H1 (cell line): Measurements from ENCODE around the gene SRRM4. TPM values are rescaled to one million over a fixed set of nuclear protein-coding genes. Genes with fewer than 3 reads are reported as not detected.

Experiments
- ATF2 ChIP-seq: IDR thresholded peaks from 2 replicates; pipeline ENCODE4 v1.6.1; 2012; ENCODE audit warnings: low read length, inconsistent platforms
- CHD2 ChIP-seq: IDR thresholded peaks from 2 replicates; pipeline ENCODE4 v1.6.1; 2012; ENCODE audit warnings: low read length, improper control_type of control experiment
- CTCF ChIP-seq, 3 experiments: IDR thresholded peaks; 1 replicate in 2 of 3; 2 replicates in 1 of 3; pipeline versions ENCODE4 v1.5.1 to v1.6.1; 2011; ENCODE audit warnings: low read length in 3 of 3, mild to moderate bottlenecking in 3 of 3, inconsistent platforms in 2 of 3, low read depth in 1 of 3, moderate library complexity in 1 of 3; ENCODE audit not compliant: insufficient read depth in 1 of 3; ENCODE audit errors: control extremely low read depth in 1 of 3
- POLR2A ChIP-seq, 2 experiments: IDR thresholded peaks; 1 replicate in 1 of 2; 2 replicates in 1 of 2; pipeline ENCODE4 v1.6.1; 2011; ENCODE audit warnings: low read depth in 2 of 2, low read length in 2 of 2, mild to moderate bottlenecking in 2 of 2; ENCODE audit errors: control extremely low read depth in 1 of 2
- POLR2AphosphoS5 ChIP-seq: IDR thresholded peaks from 2 replicates; pipeline ENCODE4 v1.6.1; 2011; ENCODE audit warnings: low read depth, low read length
- SAP30 ChIP-seq: fragments of 300-600 bp; sonication (generic); IDR thresholded peaks from 2 replicates; pipeline ENCODE4 v1.7.1; 2012; ENCODE audit warnings: low read length, moderate library complexity, mild to moderate bottlenecking, inconsistent platforms; ENCODE audit not compliant: insufficient read depth, insufficient replicate concordance
- TAF7 ChIP-seq: optimal IDR thresholded peaks from 2 replicates; pipeline ENCODE3; 2011; ENCODE audit warnings: low read depth, mild to moderate bottlenecking, inconsistent platforms, low read length, moderate library complexity, borderline replicate concordance
- polyA plus RNA-seq, 7 experiments: library from polyadenylated mRNA; depleted of rRNA in 3 of 7; stranded (reverse) in 5 of 7; unstranded in 2 of 7; fragments of >200 nt in 5 of 7; fragments of 200-250 nt in 2 of 7; gene quantifications; 1 replicate in 5 of 7; 2 replicates in 1 of 7; 4 replicates in 1 of 7; pipeline versions ENCODE4 v1.2.1 to v1.2.3, GENCODE V29; 2011 to 2013; ENCODE audit warnings: missing spikeins in 2 of 7, mixed read lengths in 2 of 7
- total RNA-seq: library from RNA; stranded (reverse); fragmentation: NEBNext Ultra II Directional; extraction: Animal tissue kit (Norgen Biotek cat#: 25700); gene quantifications from 2 replicates; pipeline ENCODE4 v1.2.1, GENCODE V29; 2021

Gene SRRM4
- total and polyA plus RNA-seq, 2 of the 8 experiments (the other 6 are each of a cell fraction or from before 2014, with no cell fraction given) = 0.53 to 1.1 TPM

- TF ChIP-seq ATF2 = no peak
- no peak for TF ChIP-seq CTCF (IDR thresholded peaks at IDR 0.05; ENCODE audit: control extremely low read depth in 1 of 3, insufficient read depth in 1 of 3, low read depth in 1 of 3, low read length in 3 of 3)
- TF ChIP-seq POLR2AphosphoS5 = no peak
- peak; percentile 92 for TF ChIP-seq SAP30
- no peak for TF ChIP-seq CHD2
- TF ChIP-seq POLR2A (IDR thresholded peaks at IDR 0.05; ENCODE audit: control extremely low read depth in 1 of 2, low read depth in 2 of 2, low read length in 2 of 2) = no peak; a peak in 1 of 3 replicates
- TF ChIP-seq TAF7 = no peak
Observed at GRCh38 chr12:118981285-118982211, at the start of gene SRRM4 (continued).
